Osteoblast (primary cell): ENCODE measurements around the gene ATRIP. TPM values are rescaled to one million over a fixed set of nuclear protein-coding genes. Genes with fewer than 3 reads are reported as not detected.

Experiments used
- DNase-seq: peaks from one replicate; pipeline ENCODE4 v3.0.0; 2011; ENCODE audit warnings: low spot score, mixed read lengths; ENCODE audit not compliant: insufficient read length; ENCODE audit errors: missing footprints
- H2AFZ ChIP-seq: 2 replicates; pipeline ENCODE4 v1.6.0; 2011; ENCODE audit warnings: mild to moderate bottlenecking, low read length
- H3K27ac ChIP-seq: 2 replicates; pipeline ENCODE4 v1.5.1; 2011; ENCODE audit warnings: mild to moderate bottlenecking, low read depth, low read length, moderate library complexity
- H3K27me3 ChIP-seq: 2 replicates; pipeline ENCODE4 v1.6.0; 2012; ENCODE audit warnings: mild to moderate bottlenecking, control low read depth, inconsistent platforms, low read length, moderate library complexity; ENCODE audit not compliant: insufficient read depth
- H3K36me3 ChIP-seq: 2 replicates; pipeline ENCODE4 v1.5.1; 2011; ENCODE audit warnings: mild to moderate bottlenecking, low read length, control low read depth, moderate library complexity; ENCODE audit not compliant: insufficient read depth
- H3K4me1 ChIP-seq: 2 replicates; pipeline ENCODE4 v1.5.1; 2011; ENCODE audit warnings: mild to moderate bottlenecking, low read length, control low read depth, moderate library complexity; ENCODE audit not compliant: insufficient read depth
- H3K4me2 ChIP-seq: 2 replicates; pipeline ENCODE4 v1.6.0; 2011; ENCODE audit warnings: mild to moderate bottlenecking, low read length; ENCODE audit not compliant: insufficient read depth
- H3K4me3 ChIP-seq: fragments of 200-600 bp; sonication (generic); 3 replicates; pipeline ENCODE4 v1.5.1; 2012; ENCODE audit warnings: mild to moderate bottlenecking, low read length, inconsistent platforms; ENCODE audit not compliant: insufficient read depth
- H3K79me2 ChIP-seq: 2 replicates; pipeline ENCODE4 v1.6.0; 2012; ENCODE audit warnings: mild to moderate bottlenecking, low read length, control low read depth, inconsistent platforms; ENCODE audit not compliant: insufficient read depth
- H3K9me3 ChIP-seq: 2 replicates; pipeline ENCODE4 v1.5.1; 2011; ENCODE audit warnings: low read depth, low read length, control low read depth
- H4K20me1 ChIP-seq: 2 replicates; pipeline ENCODE4 v1.6.0; 2012; ENCODE audit warnings: mild to moderate bottlenecking, low read length, control low read depth; ENCODE audit not compliant: insufficient read depth
- total RNA-seq: library from RNA; depleted of rRNA; stranded (reverse); fragments of >200 nt; gene quantifications from 2 replicates; pipeline ENCODE4 v1.2.3, GENCODE V29; 2012
- TF ChIP-seq, protein P1 (sequence below): IDR thresholded peaks from 2 replicates; pipeline ENCODE4 v1.5.1; 2011; ENCODE audit warnings: mild to moderate bottlenecking, low read depth, low read length, moderate library complexity; ENCODE audit errors: extremely low read depth

Gene ATRIP
- total RNA-seq, 1 donor: 5.1 TPM

DNA sequence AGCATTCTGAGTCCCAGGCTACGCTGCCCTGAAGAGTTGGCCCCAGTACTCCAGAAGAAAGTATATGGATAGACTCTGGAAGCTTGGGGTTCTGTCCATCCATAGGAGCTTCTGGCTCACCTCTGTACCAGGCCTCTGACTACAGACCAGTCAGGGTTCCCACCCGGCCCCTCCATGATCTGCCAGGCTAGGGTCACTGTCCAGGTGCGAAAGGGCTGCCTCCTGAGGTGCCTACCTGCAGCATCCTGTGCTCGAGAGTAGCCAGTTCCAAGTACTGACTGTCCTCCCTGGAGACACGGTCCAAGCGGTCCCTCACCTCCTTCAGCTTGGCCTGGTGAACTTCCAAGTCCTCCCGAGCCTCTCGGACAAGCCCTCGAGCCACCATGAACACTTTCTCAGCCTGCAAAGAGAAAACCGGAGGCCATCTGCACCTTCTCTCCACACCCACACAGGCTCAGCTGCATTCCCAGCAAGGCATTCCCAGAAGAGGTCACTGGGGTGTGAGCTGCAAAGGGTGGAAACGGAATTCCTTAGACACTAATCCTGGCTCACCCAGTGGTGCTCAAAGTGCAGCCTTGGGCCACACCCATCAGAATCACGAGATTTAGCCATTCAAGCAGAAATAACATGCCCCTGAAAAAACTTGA is 12.9 kb upstream of the ATRIP start:
- H3K4me2 ChIP-seq: peak overlapping the region; percentile 19
- TF ChIP-seq, protein P1, sequence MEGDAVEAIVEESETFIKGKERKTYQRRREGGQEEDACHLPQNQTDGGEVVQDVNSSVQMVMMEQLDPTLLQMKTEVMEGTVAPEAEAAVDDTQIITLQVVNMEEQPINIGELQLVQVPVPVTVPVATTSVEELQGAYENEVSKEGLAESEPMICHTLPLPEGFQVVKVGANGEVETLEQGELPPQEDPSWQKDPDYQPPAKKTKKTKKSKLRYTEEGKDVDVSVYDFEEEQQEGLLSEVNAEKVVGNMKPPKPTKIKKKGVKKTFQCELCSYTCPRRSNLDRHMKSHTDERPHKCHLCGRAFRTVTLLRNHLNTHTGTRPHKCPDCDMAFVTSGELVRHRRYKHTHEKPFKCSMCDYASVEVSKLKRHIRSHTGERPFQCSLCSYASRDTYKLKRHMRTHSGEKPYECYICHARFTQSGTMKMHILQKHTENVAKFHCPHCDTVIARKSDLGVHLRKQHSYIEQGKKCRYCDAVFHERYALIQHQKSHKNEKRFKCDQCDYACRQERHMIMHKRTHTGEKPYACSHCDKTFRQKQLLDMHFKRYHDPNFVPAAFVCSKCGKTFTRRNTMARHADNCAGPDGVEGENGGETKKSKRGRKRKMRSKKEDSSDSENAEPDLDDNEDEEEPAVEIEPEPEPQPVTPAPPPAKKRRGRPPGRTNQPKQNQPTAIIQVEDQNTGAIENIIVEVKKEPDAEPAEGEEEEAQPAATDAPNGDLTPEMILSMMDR: no peak
- peak; percentile 95 for DNase-seq
- H3K9me3 ChIP-seq: no peaks in the 10 kb centered on the region
- no peaks in the 10 kb centered on the region for H3K27me3 ChIP-seq
- no peak overlapping the region for H3K4me3 ChIP-seq
- no peak overlapping the region for H3K27ac ChIP-seq
- H3K36me3 ChIP-seq: peaks cover 21% of the 10 kb centered on the region
- H3K79me2 ChIP-seq: peaks cover 6% of the 10 kb centered on the region
- no peak overlapping the region for H2AFZ ChIP-seq
- H4K20me1 ChIP-seq: no peaks in the 10 kb centered on the region
- peaks cover 17% of the 10 kb centered on the region for H3K4me1 ChIP-seq

DNA sequence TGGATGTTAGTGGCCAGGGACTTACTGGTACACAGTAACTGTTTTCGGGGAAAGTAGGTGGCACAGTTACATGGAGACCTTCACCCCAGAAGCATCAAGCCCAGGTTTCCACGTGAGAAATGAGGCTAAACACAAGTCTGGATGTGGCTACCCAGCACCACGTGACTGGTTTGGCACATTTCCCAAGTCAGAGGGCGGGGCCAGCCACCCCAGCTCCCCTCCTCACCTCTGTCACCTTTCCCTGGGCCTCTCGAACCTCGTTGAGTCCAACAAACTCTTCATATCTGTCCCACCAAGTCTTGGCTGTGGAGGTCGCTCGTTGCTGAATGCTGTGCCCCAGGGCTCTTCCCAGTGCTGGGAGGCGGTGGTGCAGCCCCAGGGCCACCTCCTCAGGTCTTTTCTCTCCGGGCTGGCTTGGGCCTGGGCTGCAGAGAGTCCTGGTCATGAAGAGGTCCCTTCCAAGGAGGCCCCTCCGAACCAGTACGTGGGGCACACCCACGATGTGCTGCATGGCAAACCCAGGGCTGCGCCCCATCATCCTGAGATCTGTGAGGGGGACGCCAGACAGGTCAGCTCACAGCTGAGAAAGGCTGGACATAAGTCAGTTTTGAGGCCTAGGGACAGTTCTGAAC is 11.8 kb upstream of the ATRIP start:
- no peaks in the 10 kb centered on the region for H3K27me3 ChIP-seq
- peaks cover 21% of the 10 kb centered on the region for H3K36me3 ChIP-seq
- no peaks in the 10 kb centered on the region for H3K9me3 ChIP-seq
- H3K4me1 ChIP-seq: peaks cover 22% of the 10 kb centered on the region
- DNase-seq: peak; percentile 61
- TF ChIP-seq, protein P1: no peak
- no peaks in the 10 kb centered on the region for H4K20me1 ChIP-seq
- H3K4me3 ChIP-seq: no peak overlapping the region
- H3K79me2 ChIP-seq: peaks cover 15% of the 10 kb centered on the region
- no peak overlapping the region for H3K4me2 ChIP-seq
- no peak overlapping the region for H2AFZ ChIP-seq
- H3K27ac ChIP-seq: no peak overlapping the region

DNA sequence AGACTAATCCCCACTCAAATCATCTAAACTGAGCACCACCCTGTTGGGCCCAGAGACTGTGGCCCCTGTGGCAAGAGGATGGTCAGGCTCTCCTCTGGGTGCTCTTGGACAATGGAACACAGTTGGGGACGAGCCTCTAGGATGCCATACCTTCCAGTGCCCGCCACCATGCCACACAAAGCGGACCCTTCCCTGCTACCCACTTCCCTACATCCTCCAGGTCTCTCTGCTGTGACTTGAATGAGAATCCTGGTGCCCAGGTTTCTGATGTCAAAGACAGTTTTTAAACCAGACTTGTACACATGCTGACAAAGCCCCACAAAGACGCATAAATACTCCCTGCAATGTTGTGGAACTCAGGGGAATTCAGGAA is 11.3 kb upstream of the ATRIP start:
- Histone ChIP-seq H3K27me3 (no peaks in the 10 kb centered on the region), H3K36me3 (peaks cover 21% of the 10 kb centered on the region), H3K27ac (no peak overlapping the region), H3K4me2 (no peak overlapping the region), H3K4me3 (no peak overlapping the region), H2AFZ (no peak overlapping the region), H3K9me3 (no peaks in the 10 kb centered on the region), H4K20me1 (no peaks in the 10 kb centered on the region), H3K4me1 (peaks cover 17% of the 10 kb centered on the region), H3K79me2 (peaks cover 19% of the 10 kb centered on the region)
- TF ChIP-seq, protein P1: no peak
- no peak for DNase-seq

DNA sequence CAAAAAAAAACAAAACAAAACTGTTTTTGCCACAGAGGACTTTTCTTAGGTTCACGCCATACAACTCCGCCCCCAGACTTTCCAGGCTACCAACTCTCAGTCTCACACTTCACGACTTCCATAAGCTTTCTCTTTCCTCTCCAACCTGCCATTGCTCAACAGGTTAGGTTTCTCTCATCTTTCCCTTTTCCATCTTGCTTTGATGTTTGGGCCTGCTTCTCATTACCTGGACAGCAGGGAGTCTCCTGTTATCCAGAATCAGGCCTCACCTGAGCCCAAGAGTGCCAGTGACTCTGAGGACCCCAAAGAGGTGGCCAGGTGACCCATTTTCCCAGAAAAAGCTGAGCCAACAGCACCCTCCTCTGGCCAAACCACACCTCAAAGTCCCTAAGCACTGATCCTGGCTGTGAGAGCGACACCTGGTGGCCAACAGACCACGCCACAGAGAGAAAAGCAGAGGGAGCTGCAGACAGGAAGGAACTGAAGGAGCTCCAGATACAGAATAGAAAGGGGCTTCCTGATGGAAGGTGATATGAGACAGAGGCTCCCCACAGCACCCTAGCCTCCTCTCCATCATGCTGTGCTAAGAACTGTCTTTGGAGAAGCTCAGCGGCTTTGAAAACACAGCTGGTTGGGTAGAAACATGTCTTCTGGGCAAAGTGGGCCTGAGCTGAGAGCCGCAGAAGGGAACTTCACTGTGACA is 10.6 kb upstream of the ATRIP start:
- Histone ChIP-seq H4K20me1 (peaks cover 3% of the 10 kb centered on the region), H2AFZ (no peak overlapping the region), H3K4me3 (no peak overlapping the region), H3K36me3 (peaks cover 21% of the 10 kb centered on the region), H3K4me1 (peaks cover 15% of the 10 kb centered on the region), H3K4me2 (no peak overlapping the region), H3K27me3 (no peaks in the 10 kb centered on the region), H3K9me3 (no peaks in the 10 kb centered on the region), H3K27ac (no peak overlapping the region), H3K79me2 (peaks cover 26% of the 10 kb centered on the region)
- TF ChIP-seq, protein P1: peak; percentile 100
- peak; percentile 97 for DNase-seq
